ENCODE data around the gene GATA5. TPM values are rescaled to one million over a fixed set of nuclear protein-coding genes. Genes with fewer than 3 reads are reported as not detected.

GATA5 gene
- total RNA-seq, 1 experiment from 2014 or later = 0.96 TPM

- peaks cover 67% of the 10 kb centered on the region for H3K27me3 ChIP-seq (ENCODE audit: insufficient read depth, low read depth)
- TF ChIP-seq, protein P1, sequence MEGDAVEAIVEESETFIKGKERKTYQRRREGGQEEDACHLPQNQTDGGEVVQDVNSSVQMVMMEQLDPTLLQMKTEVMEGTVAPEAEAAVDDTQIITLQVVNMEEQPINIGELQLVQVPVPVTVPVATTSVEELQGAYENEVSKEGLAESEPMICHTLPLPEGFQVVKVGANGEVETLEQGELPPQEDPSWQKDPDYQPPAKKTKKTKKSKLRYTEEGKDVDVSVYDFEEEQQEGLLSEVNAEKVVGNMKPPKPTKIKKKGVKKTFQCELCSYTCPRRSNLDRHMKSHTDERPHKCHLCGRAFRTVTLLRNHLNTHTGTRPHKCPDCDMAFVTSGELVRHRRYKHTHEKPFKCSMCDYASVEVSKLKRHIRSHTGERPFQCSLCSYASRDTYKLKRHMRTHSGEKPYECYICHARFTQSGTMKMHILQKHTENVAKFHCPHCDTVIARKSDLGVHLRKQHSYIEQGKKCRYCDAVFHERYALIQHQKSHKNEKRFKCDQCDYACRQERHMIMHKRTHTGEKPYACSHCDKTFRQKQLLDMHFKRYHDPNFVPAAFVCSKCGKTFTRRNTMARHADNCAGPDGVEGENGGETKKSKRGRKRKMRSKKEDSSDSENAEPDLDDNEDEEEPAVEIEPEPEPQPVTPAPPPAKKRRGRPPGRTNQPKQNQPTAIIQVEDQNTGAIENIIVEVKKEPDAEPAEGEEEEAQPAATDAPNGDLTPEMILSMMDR (conservative IDR thresholded peaks at IDR 0.05) = no peak
- no peak for TF ChIP-seq EZH2 (IDR thresholded peaks at IDR 0.05; ENCODE audit: low read depth)
- CTCF ChIA-PET = no interaction called here
Observed at GRCh38 chr20:62480318-62480717, 4.5 kb upstream of the GATA5 start.

GRCh38 chr20:62479656-62480055 lies 3.9 kb upstream of the GATA5 start:
- ChIA-PET POLR2A (ENCODE audit: unreplicated experiment) (no interaction called here), CTCF (interaction anchor here (1.0 kb wide), 1 partner anchor 38 kb away, joined by 3 read pairs; no protein-coding TSS in a partner anchor)
- peaks cover 8% of the 10 kb centered on the region; the same call in 1 of the 2 replicates for H3F3A ChIP-seq (ENCODE audit: insufficient read depth, low read depth)
- H3K4me1 ChIP-seq (replicated peaks; ENCODE audit: insufficient read depth) = 0 out of 2 replicates have a peak, but pooled peaks cover 5% of the 10 kb centered on the region
- H3K36me3 ChIP-seq (ENCODE audit: low read depth) = no peaks in the 10 kb centered on the region
- peaks cover 63% of the 10 kb centered on the region for H3K27me3 ChIP-seq (ENCODE audit: insufficient read depth, low read depth)
- H3K9me3 ChIP-seq (ENCODE audit: insufficient read depth, low read depth) = no peaks in the 10 kb centered on the region
- H3K4me3 ChIP-seq = no peak overlapping the region
- BruUV-seq (replicated peaks) = no TSS peak
- no peak overlapping the region for H3K27ac ChIP-seq
- H4K20me1 ChIP-seq (ENCODE audit: insufficient read depth) = no peaks in the 10 kb centered on the region
- intact Hi-C loops (cut with micrococcal nuclease; ENCODE audit: unreplicated experiment) = no loop called here
- no peak overlapping the region for H2AFZ ChIP-seq
- H3K4me2 ChIP-seq = no peak overlapping the region
- DNase-seq = no peak
- TF ChIP-seq, protein P1 (conservative IDR thresholded peaks at IDR 0.05) = no peak
- no peak for TF ChIP-seq EZH2 (IDR thresholded peaks at IDR 0.05; ENCODE audit: low read depth)
- H3K9me2 ChIP-seq (ENCODE audit: insufficient read depth) = no peaks in the 10 kb centered on the region
- no peaks in the 10 kb centered on the region for H3K79me2 ChIP-seq (ENCODE audit: low read depth)

More at GRCh38 chr20:62480318-62480717, 4.5 kb upstream of the GATA5 start:
- Histone ChIP-seq H3K36me3 (ENCODE audit: low read depth) (no peaks in the 10 kb centered on the region), H3F3A (ENCODE audit: insufficient read depth, low read depth) (peaks cover 8% of the 10 kb centered on the region; the same call in 1 of the 2 replicates), H3K4me3 (no peak overlapping the region), H3K4me2 (no peak overlapping the region), H3K4me1 (replicated peaks; ENCODE audit: insufficient read depth) (0 out of 2 replicates have a peak, but pooled peaks cover 5% of the 10 kb centered on the region), H2AFZ (no peak overlapping the region), H3K9me2 (ENCODE audit: insufficient read depth) (no peaks in the 10 kb centered on the region), H4K20me1 (ENCODE audit: insufficient read depth) (no peaks in the 10 kb centered on the region), H3K27ac (no peak overlapping the region), H3K9me3 (ENCODE audit: insufficient read depth, low read depth) (no peaks in the 10 kb centered on the region), H3K79me2 (ENCODE audit: low read depth) (no peaks in the 10 kb centered on the region)
- intact Hi-C loops (cut with micrococcal nuclease; ENCODE audit: unreplicated experiment) = no loop called here
- POLR2A ChIA-PET (ENCODE audit: unreplicated experiment) = no interaction called here
- no TSS peak for BruUV-seq (replicated peaks)
- DNase-seq = no peak

DNA sequence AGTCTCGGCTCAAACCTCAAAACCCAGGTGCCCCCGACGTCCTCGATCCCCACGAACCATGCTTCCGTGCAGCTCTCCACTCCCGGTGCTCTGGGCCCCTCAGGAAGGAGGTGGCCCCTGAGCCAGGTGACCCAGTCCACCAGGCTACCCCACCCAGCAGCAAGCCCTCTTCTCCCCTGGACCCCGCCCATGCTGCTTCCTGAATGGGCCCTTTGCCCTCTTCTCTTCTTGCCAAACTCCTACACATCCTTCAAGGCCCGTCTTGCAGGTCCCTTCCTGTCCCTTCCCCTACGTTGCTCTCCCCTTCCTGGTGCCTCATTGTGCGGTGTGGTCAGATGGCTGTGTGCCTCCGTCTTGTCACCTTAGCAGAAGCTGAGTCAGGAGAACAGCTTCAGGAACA lies 3.4 kb upstream of the GATA5 start:
- DNase-seq = no peak
- H3K36me3 ChIP-seq (ENCODE audit: low read depth) = no peaks in the 10 kb centered on the region
- POLR2A ChIA-PET (ENCODE audit: unreplicated experiment) = no interaction called here
- no TSS peak for BruUV-seq (replicated peaks)
- intact Hi-C loops (cut with micrococcal nuclease; ENCODE audit: unreplicated experiment) = no loop called here
- no peaks in the 10 kb centered on the region for H3K9me2 ChIP-seq (ENCODE audit: insufficient read depth)
- no peaks in the 10 kb centered on the region for H3K79me2 ChIP-seq (ENCODE audit: low read depth)
- H3F3A ChIP-seq (ENCODE audit: insufficient read depth, low read depth) = peaks cover 8% of the 10 kb centered on the region; the same call in 1 of the 2 replicates
- H3K27me3 ChIP-seq (ENCODE audit: insufficient read depth, low read depth) = peaks cover 66% of the 10 kb centered on the region
- no peak for TF ChIP-seq EZH2 (IDR thresholded peaks at IDR 0.05; ENCODE audit: low read depth)
- TF ChIP-seq, protein P1 (conservative IDR thresholded peaks at IDR 0.05) = no peak
- no peaks in the 10 kb centered on the region for H3K9me3 ChIP-seq (ENCODE audit: insufficient read depth, low read depth)
- H3K4me3 ChIP-seq = no peak overlapping the region
- CTCF ChIA-PET = interaction anchor here (1.0 kb wide), 1 partner anchor 38 kb away, joined by 3 read pairs; no protein-coding TSS in a partner anchor
- no peak overlapping the region for H3K4me2 ChIP-seq
- no peak overlapping the region for H3K27ac ChIP-seq
- H4K20me1 ChIP-seq (ENCODE audit: insufficient read depth) = no peaks in the 10 kb centered on the region
- H3K4me1 ChIP-seq (replicated peaks; ENCODE audit: insufficient read depth) = 0 out of 2 replicates have a peak, but pooled peaks cover 5% of the 10 kb centered on the region
- H2AFZ ChIP-seq = no peak overlapping the region

All from PC-9 (cell line).